CD4-positive, alpha-beta T cell (primary cell): ENCODE results near the gene MBD5. TPM values are rescaled to one million over a fixed set of nuclear protein-coding genes. Genes with fewer than 3 reads are reported as not detected.
A peak's percentile ranks its signal among the peaks of the same experiment; 100 is the strongest.

ENCODE experiments used
- ATAC-seq: fragments of 200-7000 bp; cut with Tn5 transposase; one replicate; pipeline ENCODE4 v1.10.0; 2022; ENCODE audit warnings: mild to moderate bottlenecking; ENCODE audit not compliant: poor library complexity
- CTCF ChIA-PET: fragments of 350-600 bp; sonication (Branson Sonifier 250); formaldehyde crosslinking; loops from one replicate; lab custom pipeline; 2021; ENCODE audit warnings: antibody characterized with exemption, inconsistent platforms; lab: Charles Lee
- POLR2A ChIA-PET: fragments of 350-600 bp; sonication (Branson Sonifier 250); formaldehyde crosslinking; loops from one replicate; lab custom pipeline; 2021; ENCODE audit warnings: antibody characterized with exemption, inconsistent platforms; lab: Charles Lee
- DNase-seq, 14 experiments: peaks; one replicate each; pipeline ENCODE4 v3.0.0-alpha.2; 2013 to 2020; ENCODE audit warnings: mixed read lengths in 2 of 14
- H3K27ac ChIP-seq, 2 donors: one replicate each; pipeline versions ENCODE4 v1.5.1 to v1.7.0; 2013; ENCODE audit warnings: low read length in 2 of 2, low read depth in 1 of 2, mild to moderate bottlenecking in 1 of 2
- H3K27me3 ChIP-seq, 2 experiments: 1 replicate in 1 of 2; 2 replicates in 1 of 2; pipeline versions ENCODE4 v1.6.1 to v1.7.0; 2013; ENCODE audit warnings: low read length in 2 of 2, control low read depth in 1 of 2, mild to moderate bottlenecking in 1 of 2, moderate library complexity in 1 of 2; ENCODE audit not compliant: insufficient read depth in 2 of 2, control insufficient read depth in 1 of 2
- H3K36me3 ChIP-seq: one replicate; pipeline ENCODE4 v1.6.1; 2013; ENCODE audit warnings: low read length, control low read depth; ENCODE audit not compliant: insufficient read depth
- H3K4me1 ChIP-seq: one replicate; pipeline ENCODE4 v1.6.1; 2013; ENCODE audit warnings: low read length, control low read depth; ENCODE audit not compliant: insufficient read depth
- H3K4me3 ChIP-seq: one replicate; pipeline ENCODE4 v1.5.1; 2013; ENCODE audit warnings: mild to moderate bottlenecking, low read length, moderate library complexity
- H3K9me3 ChIP-seq, 2 experiments: 1 replicate in 1 of 2; 2 replicates in 1 of 2; pipeline versions ENCODE4 v1.6.1 to v1.7.0; 2013; ENCODE audit warnings: low read length in 2 of 2, mild to moderate bottlenecking in 2 of 2, control low read depth in 1 of 2, moderate library complexity in 1 of 2; ENCODE audit not compliant: control insufficient read depth in 1 of 2, insufficient read depth in 1 of 2
- H3K27ac Mint-ChIP-seq: one replicate; pipeline ENCODE4 v1.8.0; 2020; ENCODE audit warnings: mixed read lengths
- H3K27me3 Mint-ChIP-seq: one replicate; pipeline ENCODE4 v1.8.0; 2021; ENCODE audit warnings: mixed read lengths
- H3K36me3 Mint-ChIP-seq: one replicate; pipeline ENCODE4 v1.8.0; 2021; ENCODE audit warnings: low read depth, mixed read lengths
- H3K4me1 Mint-ChIP-seq: one replicate; pipeline ENCODE4 v1.8.0; 2021; ENCODE audit warnings: low read depth, mixed read lengths
- H3K4me3 Mint-ChIP-seq: one replicate; pipeline ENCODE4 v1.8.0; 2020; ENCODE audit warnings: mild to moderate bottlenecking, mixed read lengths
- H3K9me3 Mint-ChIP-seq: one replicate; pipeline ENCODE4 v1.8.0; 2020; ENCODE audit warnings: mixed read lengths
- CTCF ChIP-seq: fragments of 200-600 bp; IDR thresholded peaks from one replicate; pipeline ENCODE4 v1.8.0; 2022; ENCODE audit warnings: antibody characterized with exemption, mild to moderate bottlenecking
- intact Hi-C, 2 experiments: fragments of 100-400 bp; cut with DNase I in 1 of 2; cut with micrococcal nuclease in 1 of 2; formaldehyde crosslinking; loops; one replicate each; pipeline versions ENCODE4 v1.15.1 to v1.9.0; 2023 to 2025; cut with DNase I, micrococcal nuclease
- total RNA-seq, 174 experiments: library from RNA in 2 of 174; stranded (reverse) in 2 of 174; gene quantifications; one replicate each; pipeline ENCODE4 v1.2.3 and lab custom pipeline; 2021 to 2026

Gene MBD5
- total RNA-seq, 2 experiments from 2014 or later, result 49.8 to 52.9 TPM

- peaks cover 94% of the 10 kb centered on the region for H3K4me1 Mint-ChIP-seq
- ATAC-seq, result no peak
- Histone ChIP-seq H3K4me3 (peak overlapping the region; percentile 36), H3K9me3 (no peaks in the 10 kb centered on the region), H3K27me3 (no peaks in the 10 kb centered on the region), H3K4me1 (peaks cover 86% of the 10 kb centered on the region), H3K27ac (peak overlapping the region; percentile 56 to 59), H3K36me3 (no peaks in the 10 kb centered on the region)
- H3K36me3 Mint-ChIP-seq, result no peaks in the 10 kb centered on the region
- peak overlapping the region; percentile 85 for H3K27ac Mint-ChIP-seq
- no peak for TF ChIP-seq CTCF
- ChIA-PET POLR2A (interaction anchor here (0.5 to 3.8 kb wide), 12 partner anchors 12 to 507 kb away, joined by 3 to 39 read pairs (median 6); partner anchors contain the start of genes MBD5 and ORC4), CTCF (interaction anchor here (3.0 kb wide), 1 partner anchor 18 kb away, joined by 15 read pairs; no protein-coding TSS in a partner anchor)
- peak in 4 of 14 experiments; percentile 30 to 41 (median 41) for DNase-seq
- H3K9me3 Mint-ChIP-seq, result peaks cover 2% of the 10 kb centered on the region
- H3K4me3 Mint-ChIP-seq, result peak overlapping the region; percentile 87
- no peaks in the 10 kb centered on the region for H3K27me3 Mint-ChIP-seq
- intact Hi-C loops, result loop anchor here (5.0 to 10.0 kb wide), 3 partner anchors 115 to 505 kb away; partner anchors contain the start of genes KIF5C (in 2 of the 2), EPC2 (in 1 of the 2), MBD5 (in 1 of the 2) and ORC4 (in 1 of the 2)
Observed at GRCh38 chr2:148527488-148528340, 506.8 kb downstream of the MBD5 start.

- no peaks in the 10 kb centered on the region for H3K27me3 Mint-ChIP-seq
- H3K9me3 ChIP-seq, result no peaks in the 10 kb centered on the region
- no peaks in the 10 kb centered on the region for H3K36me3 Mint-ChIP-seq
- no peak for TF ChIP-seq CTCF
- peak overlapping the region; percentile 87 for H3K4me3 Mint-ChIP-seq
- peak overlapping the region; percentile 56 to 59 for H3K27ac ChIP-seq
- CTCF ChIA-PET, result interaction anchor here (1.0 to 3.0 kb wide), 2 partner anchors 19 to 24 kb away, joined by 3 to 15 read pairs; no protein-coding TSS in a partner anchor
- ATAC-seq (peak; percentile 10), DNase-seq (peak in 5 of 14 experiments; percentile 34 to 67 (median 57))
- H3K9me3 Mint-ChIP-seq, result peaks cover 2% of the 10 kb centered on the region
- peaks cover 86% of the 10 kb centered on the region for H3K4me1 ChIP-seq
- H3K27ac Mint-ChIP-seq, result peak overlapping the region; percentile 85
- POLR2A ChIA-PET, result interaction anchor here (1.0 to 3.8 kb wide), 8 partner anchors 11 to 497 kb away, joined by 3 to 39 read pairs (median 14); no protein-coding TSS in a partner anchor
- intact Hi-C loops, result loop anchor here (5.0 to 10.0 kb wide), 3 partner anchors 114 to 506 kb away; partner anchors contain the start of genes KIF5C (in 2 of the 2), EPC2 (in 1 of the 2), MBD5 (in 1 of the 2) and ORC4 (in 1 of the 2)
- peaks cover 94% of the 10 kb centered on the region for H3K4me1 Mint-ChIP-seq
- peak overlapping the region; percentile 36 for H3K4me3 ChIP-seq
- H3K27me3 ChIP-seq, result no peaks in the 10 kb centered on the region
- no peaks in the 10 kb centered on the region for H3K36me3 ChIP-seq
Observed at GRCh38 chr2:148528356-148529064, 507.6 kb downstream of the MBD5 start.

GRCh38 chr2:148529745-148530144, 508.9 kb downstream of the MBD5 start:
- no peaks in the 10 kb centered on the region for H3K9me3 ChIP-seq
- no peaks in the 10 kb centered on the region for H3K27me3 Mint-ChIP-seq
- peak overlapping the region; percentile 66 for H3K4me3 Mint-ChIP-seq
- intact Hi-C loops, result loop anchor here (5.0 to 10.0 kb wide), 4 partner anchors 113 to 685 kb away; partner anchors contain the start of genes KIF5C (in 2 of the 2), ACVR2A (in 1 of the 2), EPC2 (in 1 of the 2) and MBD5 (in 1 of the 2)
- H3K4me3 ChIP-seq, result no peak overlapping the region
- TF ChIP-seq CTCF, result no peak
- ChIA-PET CTCF (interaction anchor here (1.0 to 1.6 kb wide), 2 partner anchors 20 to 23 kb away, joined by 3 to 4 read pairs; no protein-coding TSS in a partner anchor), POLR2A (interaction anchor here (2.1 to 3.8 kb wide), 5 partner anchors 10 to 116 kb away, joined by 8 to 39 read pairs (median 18); no protein-coding TSS in a partner anchor)
- peak overlapping the region; percentile 85 for H3K27ac Mint-ChIP-seq
- H3K36me3 Mint-ChIP-seq, result no peaks in the 10 kb centered on the region
- H3K27me3 ChIP-seq, result no peaks in the 10 kb centered on the region
- H3K9me3 Mint-ChIP-seq, result peaks cover 2% of the 10 kb centered on the region
- DNase-seq (no peak), ATAC-seq (no peak)
- H3K4me1 ChIP-seq, result peaks cover 87% of the 10 kb centered on the region
- H3K36me3 ChIP-seq, result no peaks in the 10 kb centered on the region
- peaks cover 91% of the 10 kb centered on the region for H3K4me1 Mint-ChIP-seq
- peak overlapping the region in 1 of 2 donors; percentile 23 for H3K27ac ChIP-seq
